HepG2 (cell line): ENCODE results near the gene KCNJ1. TPM values are rescaled to one million over a fixed set of nuclear protein-coding genes. Genes with fewer than 3 reads are reported as not detected.

Experiments used
- CTCF ChIP-seq: sonication (generic); formaldehyde crosslinking; IDR thresholded peaks from 2 replicates; pipeline ENCODE4 v1.5.0; 2020; ENCODE audit warnings: mild to moderate bottlenecking, missing genetic modification reagents, moderate library complexity
- RERE ChIP-seq: IDR thresholded peaks from 2 replicates; pipeline ENCODE4 v1.6.1; 2016; ENCODE audit warnings: low read depth, missing genetic modification reagents, missing compliant biosample characterization
- polyA plus RNA-seq, 8 experiments: library from polyadenylated mRNA; depleted of rRNA in 3 of 8; stranded (reverse) in 7 of 8; unstranded in 1 of 8; fragments of >200 nt; fragmentation: Illumina TruSeq in 4 of 8; extraction: Trizol in 4 of 8; gene quantifications; 2 replicates each; pipeline versions ENCODE4 v1.2.1 to v1.2.3, GENCODE V29; 2011 to 2016; ENCODE audit warnings: low read depth in 4 of 8, missing spikeins in 1 of 8, mixed read lengths in 1 of 8; ENCODE audit not compliant: insufficient read depth in 1 of 8
- total RNA-seq, 5 experiments: library from RNA; depleted of rRNA; stranded (reverse); fragments of >200 nt; fragmentation: Illumina TruSeq; extraction: Trizol; gene quantifications; 2 replicates each; pipeline ENCODE4 v1.2.3, GENCODE V29; 2016; ENCODE audit warnings: low read depth in 1 of 5

Gene KCNJ1
- total and polyA plus RNA-seq, 2 of the 13 experiments (the other 11 are each of a cell fraction or from before 2014, with no cell fraction given): not detected

- no peak for TF ChIP-seq RERE (CRISPR knock-in tag)
- TF ChIP-seq CTCF (CRISPR knock-in tag): no peak
- TF ChIP-seq, all 625 proteins: peak for 0
Observed at GRCh38 chr11:128909438-128910125, 42.5 kb upstream of the KCNJ1 start (continued).
